Gastrocnemius medialis (tissue), 4 donors: ENCODE data around the gene AP1B1.

Experiments
- CTCF ChIP-seq, 5 experiments: fragments of 450-650 bp in 3 of 5; fragments of 200-600 bp in 2 of 5; sonication (generic) in 2 of 5; IDR thresholded peaks in 4 of 5; conservative IDR thresholded peaks in 1 of 5; 1 replicate in 4 of 5; 2 replicates in 1 of 5; pipeline ENCODE4 v1.5.1; 2016 to 2019; ENCODE audit warnings: antibody characterized with exemption in 5 of 5, mild to moderate bottlenecking in 3 of 5, moderate library complexity in 3 of 5
- POLR2A ChIP-seq, 2 donors: fragments of 450-650 bp; IDR thresholded peaks; one replicate each; pipeline ENCODE4 v1.6.1; 2017; ENCODE audit warnings: antibody characterized with exemption in 2 of 2, mild to moderate bottlenecking in 2 of 2, moderate library complexity in 2 of 2

- TF ChIP-seq CTCF (IDR thresholded peaks at IDR 0.05 in 4 of 5, conservative IDR thresholded peaks at IDR 0.05 in 1 of 5) (peak in 1 of 5 experiments; percentile 11), POLR2A (IDR thresholded peaks at IDR 0.05) (no peak)
Measured at GRCh38 chr22:29329581-29329980, 58.8 kb downstream of the AP1B1 start.
